HG03432 (cell line): Measurements from ENCODE around the gene FGA.
A peak's percentile ranks its signal among the peaks of the same experiment; 100 is the strongest.

ENCODE experiments used
- ATAC-seq: cut with Tn5 transposase; IDR thresholded peaks from one replicate; pipeline ENCODE4 v1.9.1; 2021; ENCODE audit warnings: mild to moderate bottlenecking, moderate library complexity; ENCODE audit not compliant: unreplicated experiment

The FGA gene

DNA sequence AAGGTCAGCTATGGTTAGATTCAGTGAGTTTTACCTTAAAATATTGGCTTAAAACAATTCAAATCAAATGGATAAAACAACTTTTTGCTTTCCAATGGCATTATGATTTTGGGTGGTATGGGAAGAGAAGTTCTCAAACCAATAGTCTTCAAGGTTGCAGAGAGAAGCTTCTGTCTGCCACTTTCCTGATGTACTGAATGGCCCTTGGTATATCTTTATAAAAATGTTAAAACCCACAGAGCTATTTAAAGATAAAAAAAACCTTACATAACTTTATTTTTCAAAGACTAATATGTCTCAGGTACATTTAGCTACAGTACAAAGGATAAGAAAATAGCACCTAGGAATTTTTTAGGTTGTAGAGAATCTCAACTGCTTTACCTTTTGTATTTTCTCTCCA, 6.9 kb downstream of the FGA start:
- ATAC-seq, result no peak

DNA sequence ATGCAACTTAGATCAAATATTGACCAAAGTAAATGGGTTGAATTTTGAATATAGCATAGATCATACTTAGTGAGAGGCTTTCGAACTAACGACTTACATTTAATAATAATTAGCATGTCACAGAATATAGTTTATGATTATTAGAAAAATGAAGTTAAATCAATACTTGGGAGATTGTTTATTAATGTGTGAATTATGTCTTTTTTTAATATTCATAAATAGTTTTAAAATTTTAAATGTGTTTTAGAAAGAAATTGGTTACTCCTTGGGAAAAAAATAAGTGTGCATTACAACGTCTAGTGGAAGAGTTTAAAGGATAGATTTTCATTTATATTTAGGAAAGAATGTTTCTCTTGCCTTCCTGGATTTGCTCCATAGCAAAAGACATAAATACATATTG, 7.3 kb downstream of the FGA start:
- no peak for ATAC-seq

DNA sequence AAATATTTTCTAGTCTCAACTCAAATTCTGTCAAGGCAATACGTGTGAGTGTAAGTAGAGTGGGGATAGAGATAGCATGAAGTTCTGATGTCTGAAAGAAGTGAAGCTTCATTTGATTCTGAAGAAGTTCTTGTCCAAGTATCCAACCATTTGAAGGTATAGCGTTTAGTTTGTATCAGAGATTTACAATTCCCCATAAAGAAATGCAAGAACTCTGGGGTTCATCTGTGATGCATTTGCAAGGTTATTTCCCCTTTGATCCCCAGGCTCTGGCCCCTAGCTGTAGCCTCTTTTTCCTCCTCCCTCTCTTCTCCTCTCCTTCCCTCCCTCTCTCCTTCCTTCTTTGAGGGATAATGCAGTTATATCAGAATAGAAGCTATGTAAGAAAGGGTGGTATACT, 7.8 kb downstream of the FGA start:
- no peak for ATAC-seq

DNA sequence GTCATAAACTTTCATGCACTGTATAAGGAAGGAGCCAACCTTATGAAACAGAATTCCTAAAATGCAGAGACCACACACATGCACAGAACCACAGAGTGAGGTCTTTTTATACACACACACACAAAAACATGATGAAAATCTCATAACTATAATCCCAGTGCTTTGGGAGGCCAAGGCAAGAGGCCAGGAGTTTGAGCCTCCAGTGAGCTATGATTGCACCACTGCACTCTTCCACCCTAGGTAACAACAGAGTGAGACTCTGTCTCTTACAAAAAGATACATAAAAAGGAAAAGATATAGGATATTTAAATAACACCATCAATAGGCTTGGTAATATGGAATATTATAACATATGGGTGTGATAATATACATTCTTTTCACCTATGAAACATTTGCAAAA, 10.6 kb downstream of the FGA start:
- no peak for ATAC-seq

DNA sequence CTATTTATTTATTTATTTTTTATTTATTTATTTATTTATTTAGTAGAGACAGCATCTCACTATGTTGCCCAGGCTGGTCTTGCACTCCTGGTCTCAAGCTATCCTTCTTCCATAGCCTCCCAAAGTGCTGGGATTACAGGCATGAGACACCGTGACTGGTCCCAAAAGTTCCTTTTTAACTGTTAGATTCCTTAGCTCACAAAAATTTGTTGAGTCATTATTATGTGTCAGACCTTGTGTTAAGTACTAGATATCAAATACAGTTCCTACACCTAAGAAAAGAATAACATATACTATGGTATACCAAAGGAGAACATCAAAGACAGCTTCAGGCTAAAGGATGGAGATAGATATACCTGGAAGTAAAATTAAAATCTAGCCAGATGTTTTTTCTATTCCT, 11.6 kb downstream of the FGA start:
- no peak for ATAC-seq

DNA sequence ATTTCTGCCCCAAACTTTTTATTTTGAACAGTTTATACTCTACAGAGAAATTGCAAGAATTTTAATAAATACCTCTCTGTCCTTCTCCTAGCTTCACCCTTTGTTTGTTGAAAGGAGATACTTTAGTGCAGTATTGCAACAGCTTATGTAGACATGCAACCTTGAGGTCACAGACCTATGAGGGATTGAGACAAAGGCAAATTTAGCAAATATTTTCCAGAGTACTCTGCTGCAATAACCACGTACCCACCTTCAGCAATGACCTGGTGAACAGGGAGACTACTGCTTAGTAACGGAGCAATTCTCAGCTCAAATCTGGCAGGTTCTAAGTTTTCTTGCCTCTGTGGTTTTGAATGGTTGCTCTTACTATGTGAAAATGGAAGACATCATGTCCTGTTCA, 13.2 kb downstream of the FGA start:
- ATAC-seq, result no peak

DNA sequence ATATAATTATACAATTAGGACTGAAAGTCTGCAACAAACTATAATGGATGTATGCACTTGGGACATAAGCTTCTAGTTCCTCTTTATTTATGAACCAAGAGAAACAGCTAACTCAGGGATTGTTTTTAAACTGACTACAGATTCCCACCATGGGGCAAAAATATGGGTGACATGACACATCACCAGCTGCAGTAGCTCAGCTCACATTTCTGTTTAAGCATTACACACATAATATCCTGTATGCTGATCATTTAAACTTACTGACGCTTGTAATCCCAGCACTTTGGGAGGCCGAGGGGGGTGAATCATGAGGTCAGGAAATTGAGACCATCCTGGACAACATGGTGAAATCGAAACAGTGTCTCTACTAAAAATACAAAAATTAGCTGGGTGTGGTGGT, 16.2 kb downstream of the FGA start:
- ATAC-seq, result no peak

DNA sequence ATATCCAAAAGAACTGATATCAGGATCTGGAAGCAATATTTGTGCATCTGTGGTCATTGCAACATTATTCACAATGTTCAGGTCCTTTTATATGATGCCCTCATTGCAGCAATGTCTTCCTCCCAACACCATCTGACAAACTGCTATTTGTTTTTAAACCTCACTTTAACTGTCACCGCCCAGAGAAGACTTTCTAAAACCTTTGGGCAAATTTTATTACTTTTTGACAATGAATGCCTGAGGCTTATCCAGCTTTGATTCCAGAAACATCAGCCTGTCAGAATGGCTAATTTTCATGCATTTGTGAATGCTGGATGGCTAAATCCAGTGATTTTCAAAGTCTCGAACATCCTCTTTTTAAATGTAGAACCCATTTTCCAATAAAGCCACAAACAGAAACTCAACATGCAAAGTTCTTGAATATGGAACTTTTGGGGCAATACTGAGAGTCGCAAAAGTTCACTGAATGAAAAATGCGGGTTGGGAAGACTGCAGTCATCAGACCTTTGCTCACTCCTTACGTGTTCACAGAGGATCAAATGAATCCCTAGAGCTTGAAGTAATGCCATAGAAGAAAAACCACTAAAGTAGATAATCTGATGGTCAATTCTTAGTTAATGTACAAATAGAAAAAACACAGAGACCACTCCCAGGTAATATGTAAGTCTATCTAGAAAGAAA, 17.2 kb downstream of the FGA start:
- ATAC-seq, result no peak

DNA sequence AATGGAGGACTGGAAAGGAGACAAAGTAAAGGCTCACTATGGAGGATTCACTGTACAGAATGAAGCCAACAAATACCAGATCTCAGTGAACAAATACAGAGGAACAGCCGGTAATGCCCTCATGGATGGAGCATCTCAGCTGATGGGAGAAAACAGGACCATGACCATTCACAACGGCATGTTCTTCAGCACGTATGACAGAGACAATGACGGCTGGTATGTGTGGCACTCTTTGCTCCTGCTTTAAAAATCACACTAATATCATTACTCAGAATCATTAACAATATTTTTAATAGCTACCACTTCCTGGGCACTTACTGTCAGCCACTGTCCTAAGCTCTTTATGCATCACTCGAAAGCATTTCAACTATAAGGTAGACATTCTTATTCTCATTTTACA, 21.0 kb downstream of the FGA start:
- ATAC-seq, result no peak

DNA sequence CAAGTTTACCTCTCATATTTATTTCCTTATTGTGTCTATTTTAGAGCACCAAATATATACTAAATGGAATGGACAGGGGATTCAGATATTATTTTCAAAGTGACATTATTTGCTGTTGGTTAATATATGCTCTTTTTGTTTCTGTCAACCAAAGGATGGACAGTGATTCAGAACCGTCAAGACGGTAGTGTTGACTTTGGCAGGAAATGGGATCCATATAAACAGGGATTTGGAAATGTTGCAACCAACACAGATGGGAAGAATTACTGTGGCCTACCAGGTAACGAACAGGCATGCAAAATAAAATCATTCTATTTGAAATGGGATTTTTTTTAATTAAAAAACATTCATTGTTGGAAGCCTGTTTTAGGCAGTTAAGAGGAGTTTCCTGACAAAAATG, 21.5 kb downstream of the FGA start:
- no peak for ATAC-seq

DNA sequence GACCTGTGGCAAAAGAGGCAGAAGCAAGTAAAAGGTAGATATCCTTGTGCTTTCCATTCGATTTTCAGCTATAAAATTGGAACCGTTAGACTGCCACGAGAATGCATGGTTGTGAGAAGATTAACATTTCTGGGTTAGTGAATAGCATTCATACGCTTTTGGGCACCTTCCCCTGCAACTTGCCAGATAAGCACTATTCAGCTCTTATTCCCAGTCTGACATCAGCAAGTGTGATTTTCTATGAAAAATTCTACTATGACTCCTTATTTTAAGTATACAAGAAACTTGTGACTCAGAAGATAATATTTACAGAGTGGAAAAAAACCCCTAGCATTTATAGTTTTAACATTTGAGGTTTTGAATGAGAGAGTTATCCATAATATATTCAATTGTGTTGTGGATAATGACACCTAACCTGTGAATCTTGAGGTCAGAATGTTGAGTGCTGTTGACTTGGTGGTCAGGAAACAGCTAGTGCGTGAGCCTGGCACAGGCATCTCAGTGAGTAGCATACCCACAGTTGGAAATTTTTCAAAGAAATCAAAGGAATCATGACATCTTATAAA, 23.8 kb downstream of the FGA start:
- ATAC-seq, result no peak

DNA sequence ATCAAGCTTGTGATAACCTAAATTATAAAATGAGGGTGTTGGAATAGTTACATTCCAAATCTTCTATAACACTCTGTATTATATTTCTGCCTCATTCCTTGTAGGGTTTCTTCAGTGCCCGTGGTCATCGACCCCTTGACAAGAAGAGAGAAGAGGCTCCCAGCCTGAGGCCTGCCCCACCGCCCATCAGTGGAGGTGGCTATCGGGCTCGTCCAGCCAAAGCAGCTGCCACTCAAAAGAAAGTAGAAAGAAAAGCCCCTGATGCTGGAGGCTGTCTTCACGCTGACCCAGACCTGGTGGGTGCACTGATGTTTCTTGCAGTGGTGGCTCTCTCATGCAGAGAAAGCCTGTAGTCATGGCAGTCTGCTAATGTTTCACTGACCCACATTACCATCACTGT, 24.8 kb downstream of the FGA start:
- ATAC-seq, result no peak

DNA sequence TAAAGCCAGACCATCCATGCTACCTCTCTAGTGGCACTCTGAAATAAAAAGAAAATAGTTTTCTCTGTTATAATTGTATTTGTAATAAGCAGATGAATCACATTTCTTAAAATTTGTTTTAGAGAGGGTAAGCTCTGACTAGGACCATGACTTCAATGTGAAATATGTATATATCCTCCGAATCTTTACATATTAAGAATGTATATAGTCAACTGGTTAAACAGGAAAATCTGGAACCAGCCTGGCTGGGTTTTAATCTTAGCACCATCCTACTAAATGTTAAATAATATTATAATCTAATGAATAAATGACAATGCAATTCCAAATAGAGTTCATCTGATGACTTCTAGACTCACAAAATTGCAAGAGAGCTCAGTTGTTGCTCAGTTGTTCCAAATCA, 26.2 kb downstream of the FGA start:
- no peak for ATAC-seq

DNA sequence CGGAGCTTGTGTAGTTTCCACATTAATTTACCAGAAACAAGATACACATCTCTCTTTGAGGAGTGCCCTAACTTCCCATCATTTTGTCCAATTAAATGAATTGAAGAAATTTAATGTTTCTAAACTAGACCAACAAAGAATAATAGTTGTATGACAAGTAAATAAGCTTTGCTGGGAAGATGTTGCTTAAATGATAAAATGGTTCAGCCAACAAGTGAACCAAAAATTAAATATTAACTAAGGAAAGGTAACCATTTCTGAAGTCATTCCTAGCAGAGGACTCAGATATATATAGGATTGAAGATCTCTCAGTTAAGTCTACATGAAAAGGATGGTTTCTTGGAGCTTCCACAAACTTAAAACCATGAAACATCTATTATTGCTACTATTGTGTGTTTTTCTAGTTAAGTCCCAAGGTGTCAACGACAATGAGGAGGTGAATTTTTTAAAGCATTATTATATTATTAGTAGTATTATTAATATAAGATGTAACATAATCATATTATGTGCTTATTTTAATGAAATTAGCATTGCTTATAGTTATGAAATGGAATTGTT, 27.8 kb downstream of the FGA start, which contains the start of gene FGB:
Gene FGB, plus strand, starts transcription at position 315 of the 558 bp plus-strand sequence. Its CDS starts 8 bp downstream, at position 323.
- ATAC-seq, result no peak

DNA sequence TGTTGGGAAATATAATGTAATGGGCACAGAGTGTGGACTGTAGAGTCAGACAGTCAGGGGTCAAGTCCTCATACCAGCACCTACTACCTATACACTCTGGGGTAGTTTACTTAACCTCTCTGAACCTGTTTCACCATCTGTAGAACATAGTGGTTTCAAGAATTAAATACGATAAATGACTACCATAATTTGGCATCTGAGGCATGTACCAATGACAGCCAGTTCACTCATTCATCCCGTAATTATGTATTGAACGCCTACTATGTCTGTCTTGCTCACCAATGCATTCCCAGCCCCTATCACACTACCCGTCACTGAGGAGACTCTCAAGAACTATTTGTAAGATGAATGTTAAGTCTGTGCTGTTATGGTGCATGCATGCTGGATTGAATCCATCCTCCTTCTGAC, 29.7 kb downstream of the FGA start:
- peak; percentile 10 for ATAC-seq

DNA sequence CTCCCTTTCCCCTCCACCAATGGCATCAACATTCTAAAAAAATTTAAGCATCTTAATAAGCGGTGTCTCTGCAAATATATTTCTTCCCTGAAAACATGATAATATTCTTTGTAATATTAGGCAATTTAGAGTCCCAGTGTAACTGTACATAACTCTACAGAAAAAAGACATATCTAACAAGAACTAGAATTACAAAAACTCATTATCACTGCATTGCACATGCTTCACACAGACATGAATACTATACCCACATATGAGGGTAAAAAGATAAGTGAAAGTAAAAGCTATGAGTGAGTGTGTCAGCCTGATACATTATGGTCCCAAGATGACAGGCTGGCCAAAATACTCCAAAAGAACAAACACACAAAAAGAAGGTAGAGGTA, 30.1 kb downstream of the FGA start:
- ATAC-seq, result peak; percentile 45

DNA sequence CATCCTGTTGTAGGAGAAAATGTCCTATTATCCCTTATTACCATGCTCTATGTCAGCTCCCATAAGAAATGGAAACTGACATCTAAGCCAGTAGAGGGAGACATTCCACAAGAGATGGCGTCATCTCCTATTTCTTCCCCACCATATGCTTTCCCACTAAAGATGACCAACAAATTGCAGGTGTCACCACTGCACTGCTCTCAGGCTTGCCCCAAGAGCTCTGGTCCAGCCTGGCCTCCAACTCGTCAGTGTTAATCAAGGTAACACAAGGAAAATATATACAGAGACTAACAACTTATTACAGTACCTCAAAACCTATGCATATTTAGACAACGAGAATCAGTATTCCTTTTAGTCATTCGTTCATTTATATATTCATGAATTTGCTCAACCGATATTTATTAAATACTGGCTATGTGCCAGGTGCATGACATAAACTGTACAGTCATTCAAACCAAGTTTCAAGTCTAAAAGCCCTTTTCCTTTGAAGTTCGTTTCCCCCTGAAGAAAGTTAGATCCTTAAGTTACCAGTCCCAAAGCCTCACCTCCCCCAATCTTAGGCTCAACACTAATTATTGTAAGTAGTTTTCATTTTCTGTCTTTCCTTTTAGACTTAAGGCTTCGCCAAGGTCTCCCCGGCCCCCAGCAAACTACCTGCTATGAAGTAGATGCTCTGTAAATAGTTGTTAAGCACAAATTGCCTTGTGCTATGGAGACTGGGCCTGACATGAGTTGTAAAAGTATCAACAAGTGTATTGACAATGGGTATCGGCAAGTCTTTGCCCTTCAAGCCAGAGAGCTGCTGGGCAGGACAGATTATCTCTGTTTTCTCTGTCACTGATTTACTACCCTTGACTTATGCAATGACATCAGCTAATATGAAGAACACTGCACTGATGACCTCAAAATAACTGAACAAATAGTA, 30.8 kb downstream of the FGA start:
- ATAC-seq, result peak; percentile 91

DNA sequence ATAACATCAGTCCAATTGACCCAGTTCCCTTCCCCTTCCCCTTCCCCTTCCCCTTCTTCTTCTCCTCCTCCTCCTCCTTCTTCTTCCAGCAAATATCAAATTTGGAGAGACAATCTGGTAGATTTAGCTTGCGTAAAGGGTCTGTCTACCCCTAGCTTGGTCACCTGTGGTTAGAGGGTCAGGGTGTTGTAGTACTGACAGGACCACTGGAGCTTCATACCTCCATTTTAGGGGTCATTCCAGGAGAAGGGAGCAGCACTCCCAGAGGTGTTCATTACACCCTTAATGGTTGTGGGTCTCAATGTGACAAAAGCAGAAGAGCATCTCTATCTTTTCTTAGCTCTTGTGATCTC, 31.4 kb downstream of the FGA start:
- ATAC-seq, result peak; percentile 27

DNA sequence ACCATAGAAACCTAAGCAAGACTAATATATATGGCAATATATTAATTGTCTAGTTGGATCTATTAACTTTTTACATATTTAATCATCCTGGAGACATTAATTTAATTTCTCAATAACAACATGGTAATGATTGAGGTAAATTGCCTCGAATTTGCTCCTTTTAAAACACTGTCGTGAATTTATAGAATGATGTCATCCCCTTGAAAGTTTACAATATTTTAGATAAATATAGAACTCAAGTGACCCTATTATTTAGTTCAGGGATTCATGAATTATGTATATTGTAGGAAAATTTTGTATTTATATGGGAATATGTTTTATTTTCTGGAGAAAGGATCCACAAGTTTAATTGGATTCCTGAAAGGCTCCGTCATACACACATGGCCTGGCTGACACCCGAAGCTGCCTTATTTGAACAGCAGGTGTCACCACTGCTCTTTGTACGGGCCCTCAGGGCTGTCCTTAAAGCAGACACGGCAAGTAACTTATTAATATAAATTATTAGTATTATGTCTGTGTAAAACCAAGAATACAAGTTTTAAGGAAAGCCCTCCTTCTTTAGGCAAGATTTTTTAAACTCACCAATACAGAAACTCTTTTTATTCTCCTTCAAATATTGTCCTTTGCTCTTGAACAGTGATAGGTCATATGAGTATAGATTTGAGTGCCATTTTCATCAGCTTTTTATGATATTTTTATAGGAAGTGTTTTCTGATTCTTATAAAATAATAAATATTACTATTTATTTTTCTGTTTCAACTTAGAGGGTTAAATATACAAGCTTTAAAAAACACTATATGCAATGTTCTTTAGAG, 38.5 kb downstream of the FGA start:
- ATAC-seq, result peak; percentile 48

DNA sequence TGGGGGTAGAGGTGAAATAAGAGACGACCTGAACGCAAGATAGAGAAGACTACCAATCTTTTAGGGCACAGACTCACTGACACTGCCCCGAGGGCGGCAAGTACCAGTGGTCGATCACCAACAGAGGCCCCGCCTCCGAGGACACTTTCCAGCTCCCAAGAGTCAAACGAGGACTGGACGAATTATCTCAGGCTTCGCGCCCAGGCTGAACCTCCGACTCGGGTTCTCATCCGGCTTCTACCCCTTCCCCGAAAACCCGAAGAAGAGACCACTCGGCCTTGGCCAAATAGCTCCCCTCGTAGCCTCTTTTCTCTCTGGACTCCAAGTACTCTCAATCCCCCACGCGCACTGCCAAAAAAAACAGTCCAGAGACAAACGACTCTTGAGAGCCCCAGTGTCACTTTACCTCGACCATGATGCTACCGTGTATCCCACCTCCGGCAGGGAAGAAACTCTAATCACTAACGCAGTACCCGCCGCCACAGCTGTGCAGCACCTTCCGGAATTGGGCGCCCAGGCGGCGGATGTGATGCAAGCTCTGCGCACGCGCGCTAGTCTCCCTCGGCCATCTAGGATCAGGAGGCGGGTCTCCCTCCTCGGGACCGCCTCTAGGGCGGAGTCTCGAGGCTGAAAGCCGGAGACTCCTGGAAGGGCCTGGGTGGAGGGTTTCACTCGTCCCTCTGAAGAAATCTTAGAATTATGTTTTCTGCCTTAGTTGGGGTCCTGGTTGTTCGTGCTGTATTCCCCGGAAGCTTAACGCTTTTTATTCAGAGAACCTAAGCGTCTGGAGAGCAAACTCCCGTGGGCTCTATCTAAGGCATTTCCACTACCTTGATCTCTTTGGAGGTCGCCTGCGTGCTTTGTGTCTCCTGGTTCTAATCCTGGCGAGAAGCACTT, 40.4 kb downstream of the FGA start, which contains the start of gene PLRG1:
Gene PLRG1, minus strand, starts transcription at position 507 of the 897 bp plus-strand sequence. Its CDS starts 92 bp downstream, at position 415.
- ATAC-seq, result peak; percentile 99
